ENCODE measurements around the gene ZFHX2. TPM values are rescaled to one million over a fixed set of nuclear protein-coding genes. Genes with fewer than 3 reads are reported as not detected.
A peak's percentile ranks its signal among the peaks of the same experiment; 100 is the strongest.

The ZFHX2 gene
- total and polyA plus RNA-seq, 2 of the 13 experiments (the other 11 are each of a cell fraction or from before 2014, with no cell fraction given) = 0.17 to 0.44 TPM

DNA sequence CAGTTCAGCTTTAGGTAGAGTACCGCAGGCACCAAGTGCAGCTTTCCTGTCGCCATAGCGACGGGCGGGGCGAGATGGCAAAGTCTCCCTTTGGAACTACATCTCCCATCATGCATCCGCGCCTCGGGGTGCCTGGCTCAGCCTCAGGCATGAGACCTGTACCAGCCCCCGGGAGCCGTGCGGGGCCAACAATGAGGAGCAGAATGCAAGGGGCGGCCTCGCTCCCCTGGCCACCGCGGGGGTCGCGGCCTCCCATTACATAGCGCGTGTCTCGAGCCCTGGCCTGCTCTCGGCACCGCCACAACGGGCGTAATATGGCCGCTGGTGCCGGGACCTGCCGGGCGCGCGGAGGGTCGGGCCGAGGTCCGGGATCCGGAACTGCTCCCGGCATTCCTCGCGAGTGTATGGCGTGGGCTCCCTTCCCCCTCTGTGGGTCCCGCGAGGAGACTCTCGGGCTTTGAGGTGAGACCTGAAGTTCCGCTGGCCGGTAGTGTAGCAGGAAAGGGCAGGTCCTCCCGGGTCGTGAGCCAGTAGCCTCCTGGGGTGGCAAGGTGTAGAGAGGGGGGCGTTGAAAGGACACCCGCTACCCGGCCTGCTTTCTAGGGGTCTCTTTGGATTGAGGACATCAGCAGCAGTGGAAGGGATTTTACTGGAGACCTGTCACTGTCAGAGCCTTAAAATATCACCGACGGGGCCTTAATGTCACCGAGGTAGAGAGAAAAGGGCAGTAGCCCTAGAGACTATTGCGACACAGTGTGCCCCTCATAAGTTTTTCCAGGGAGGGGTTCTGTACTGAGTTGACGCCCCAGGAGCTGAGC is 4.5 kb upstream of the ZFHX2 start, which contains the start of gene THTPA (continued):
- TF ChIP-seq, protein P1, sequence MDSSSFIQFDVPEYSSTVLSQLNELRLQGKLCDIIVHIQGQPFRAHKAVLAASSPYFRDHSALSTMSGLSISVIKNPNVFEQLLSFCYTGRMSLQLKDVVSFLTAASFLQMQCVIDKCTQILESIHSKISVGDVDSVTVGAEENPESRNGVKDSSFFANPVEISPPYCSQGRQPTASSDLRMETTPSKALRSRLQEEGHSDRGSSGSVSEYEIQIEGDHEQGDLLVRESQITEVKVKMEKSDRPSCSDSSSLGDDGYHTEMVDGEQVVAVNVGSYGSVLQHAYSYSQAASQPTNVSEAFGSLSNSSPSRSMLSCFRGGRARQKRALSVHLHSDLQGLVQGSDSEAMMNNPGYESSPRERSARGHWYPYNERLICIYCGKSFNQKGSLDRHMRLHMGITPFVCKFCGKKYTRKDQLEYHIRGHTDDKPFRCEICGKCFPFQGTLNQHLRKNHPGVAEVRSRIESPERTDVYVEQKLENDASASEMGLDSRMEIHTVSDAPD (CRISPR knock-in tag; IDR thresholded peaks at IDR 0.05) = peak; percentile 99
- TF ChIP-seq, protein P2, sequence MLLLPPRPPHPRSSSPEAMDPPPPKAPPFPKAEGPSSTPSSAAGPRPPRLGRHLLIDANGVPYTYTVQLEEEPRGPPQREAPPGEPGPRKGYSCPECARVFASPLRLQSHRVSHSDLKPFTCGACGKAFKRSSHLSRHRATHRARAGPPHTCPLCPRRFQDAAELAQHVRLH (CRISPR knock-in tag; IDR thresholded peaks at IDR 0.05; ENCODE audit: borderline replicate concordance, low read depth) = peak; percentile 99; the same call in 1 of the 2 replicates
- TF ChIP-seq ZNF713 (CRISPR knock-in tag; IDR thresholded peaks at IDR 0.05) (peak; percentile 100), ZFP41 (CRISPR knock-in tag; IDR thresholded peaks at IDR 0.05; ENCODE audit: borderline replicate concordance) (peak; percentile 98; the same call in 1 of the 2 replicates), ZSCAN25 (CRISPR knock-in tag; IDR thresholded peaks at IDR 0.05) (peak; percentile 84; the same call in 1 of the 2 replicates), MAZ (IDR thresholded peaks at IDR 0.05; ENCODE audit: borderline replicate concordance, low read depth, low read length) (peak; percentile 72), MAZ (CRISPR knock-in tag; IDR thresholded peaks at IDR 0.05; ENCODE audit: low read depth) (peak; percentile 99), SALL1 (CRISPR knock-in tag; IDR thresholded peaks at IDR 0.05) (peak; percentile 97), ZNF619 (CRISPR knock-in tag; IDR thresholded peaks at IDR 0.05) (peak; percentile 100), ZNF33A (CRISPR knock-in tag; IDR thresholded peaks at IDR 0.05; ENCODE audit: borderline replicate concordance) (peak; percentile 100), CHD4 (IDR thresholded peaks at IDR 0.05; ENCODE audit: borderline replicate concordance, low read length) (peak; percentile 54; the same call in 1 of the 2 replicates), ZNF564 (CRISPR knock-in tag; IDR thresholded peaks at IDR 0.05) (peak; percentile 66; the same call in 1 of the 2 replicates), MTA1 (CRISPR knock-in tag; IDR thresholded peaks at IDR 0.05; ENCODE audit: borderline replicate concordance) (peak; percentile 98), ZBTB3 (CRISPR knock-in tag; IDR thresholded peaks at IDR 0.05; ENCODE audit: borderline replicate concordance, low read depth) (peak; percentile 93; the same call in 1 of the 2 replicates), NFIB (CRISPR knock-in tag; IDR thresholded peaks at IDR 0.05; ENCODE audit: borderline replicate concordance) (no peak), ATF7 (IDR thresholded peaks at IDR 0.05) (no peak), ATF7 (CRISPR knock-in tag; IDR thresholded peaks at IDR 0.05) (peak; percentile 91; the same call in 1 of the 2 replicates), ZSCAN31 (CRISPR knock-in tag; IDR thresholded peaks at IDR 0.05; ENCODE audit: low read depth) (peak; percentile 98)
- TF ChIP-seq, protein P3, sequence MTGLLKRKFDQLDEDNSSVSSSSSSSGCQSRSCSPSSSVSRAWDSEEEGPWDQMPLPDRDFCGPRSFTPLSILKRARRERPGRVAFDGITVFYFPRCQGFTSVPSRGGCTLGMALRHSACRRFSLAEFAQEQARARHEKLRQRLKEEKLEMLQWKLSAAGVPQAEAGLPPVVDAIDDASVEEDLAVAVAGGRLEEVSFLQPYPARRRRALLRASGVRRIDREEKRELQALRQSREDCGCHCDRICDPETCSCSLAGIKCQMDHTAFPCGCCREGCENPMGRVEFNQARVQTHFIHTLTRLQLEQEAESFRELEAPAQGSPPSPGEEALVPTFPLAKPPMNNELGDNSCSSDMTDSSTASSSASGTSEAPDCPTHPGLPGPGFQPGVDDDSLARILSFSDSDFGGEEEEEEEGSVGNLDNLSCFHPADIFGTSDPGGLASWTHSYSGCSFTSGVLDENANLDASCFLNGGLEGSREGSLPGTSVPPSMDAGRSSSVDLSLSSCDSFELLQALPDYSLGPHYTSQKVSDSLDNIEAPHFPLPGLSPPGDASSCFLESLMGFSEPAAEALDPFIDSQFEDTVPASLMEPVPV (CRISPR knock-in tag; IDR thresholded peaks at IDR 0.05) = peak; percentile 99
- TF ChIP-seq, protein P4, sequence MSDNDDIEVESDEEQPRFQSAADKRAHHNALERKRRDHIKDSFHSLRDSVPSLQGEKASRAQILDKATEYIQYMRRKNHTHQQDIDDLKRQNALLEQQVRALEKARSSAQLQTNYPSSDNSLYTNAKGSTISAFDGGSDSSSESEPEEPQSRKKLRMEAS (IDR thresholded peaks at IDR 0.05) = no peak
- TF ChIP-seq, protein P5, sequence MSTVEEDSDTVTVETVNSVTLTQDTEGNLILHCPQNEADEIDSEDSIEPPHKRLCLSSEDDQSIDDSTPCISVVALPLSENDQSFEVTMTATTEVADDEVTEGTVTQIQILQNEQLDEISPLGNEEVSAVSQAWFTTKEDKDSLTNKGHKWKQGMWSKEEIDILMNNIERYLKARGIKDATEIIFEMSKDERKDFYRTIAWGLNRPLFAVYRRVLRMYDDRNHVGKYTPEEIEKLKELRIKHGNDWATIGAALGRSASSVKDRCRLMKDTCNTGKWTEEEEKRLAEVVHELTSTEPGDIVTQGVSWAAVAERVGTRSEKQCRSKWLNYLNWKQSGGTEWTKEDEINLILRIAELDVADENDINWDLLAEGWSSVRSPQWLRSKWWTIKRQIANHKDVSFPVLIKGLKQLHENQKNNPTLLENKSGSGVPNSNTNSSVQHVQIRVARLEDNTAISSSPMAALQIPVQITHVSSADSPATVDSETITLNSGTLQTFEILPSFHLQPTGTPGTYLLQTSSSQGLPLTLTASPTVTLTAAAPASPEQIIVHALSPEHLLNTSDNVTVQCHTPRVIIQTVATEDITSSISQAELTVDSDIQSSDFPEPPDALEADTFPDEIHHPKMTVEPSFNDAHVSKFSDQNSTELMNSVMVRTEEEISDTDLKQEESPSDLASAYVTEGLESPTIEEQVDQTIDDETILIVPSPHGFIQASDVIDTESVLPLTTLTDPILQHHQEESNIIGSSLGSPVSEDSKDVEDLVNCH (CRISPR knock-in tag; IDR thresholded peaks at IDR 0.05) = peak; percentile 86

Data from HepG2 (cell line).